ENCODE measurements around the gene SLC6A2.

The SLC6A2 gene

DNA sequence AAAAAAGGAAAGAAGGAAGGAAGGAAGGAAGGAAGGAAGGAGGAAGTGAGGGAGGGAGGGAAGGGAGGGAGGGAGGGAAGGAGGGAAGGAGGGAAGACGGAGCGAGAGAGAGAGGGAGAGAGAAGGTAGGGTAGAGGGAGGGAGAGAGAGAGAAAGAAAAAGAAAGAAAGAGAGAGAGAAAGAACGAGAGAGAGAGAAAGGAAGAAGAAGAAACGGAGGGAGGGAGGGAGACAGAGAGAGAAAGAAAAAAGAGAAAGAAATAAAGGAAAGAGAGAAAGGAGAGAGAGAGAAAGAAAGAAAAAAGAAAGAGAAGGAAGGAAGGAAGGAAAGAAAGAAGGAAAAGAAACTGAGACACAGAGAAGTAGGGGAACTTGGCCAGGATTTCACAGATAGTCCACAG is 8.4 kb upstream of the SLC6A2 start:
- DNase-seq (ENCODE audit: low read depth in 2 of 2): no peak

DNA sequence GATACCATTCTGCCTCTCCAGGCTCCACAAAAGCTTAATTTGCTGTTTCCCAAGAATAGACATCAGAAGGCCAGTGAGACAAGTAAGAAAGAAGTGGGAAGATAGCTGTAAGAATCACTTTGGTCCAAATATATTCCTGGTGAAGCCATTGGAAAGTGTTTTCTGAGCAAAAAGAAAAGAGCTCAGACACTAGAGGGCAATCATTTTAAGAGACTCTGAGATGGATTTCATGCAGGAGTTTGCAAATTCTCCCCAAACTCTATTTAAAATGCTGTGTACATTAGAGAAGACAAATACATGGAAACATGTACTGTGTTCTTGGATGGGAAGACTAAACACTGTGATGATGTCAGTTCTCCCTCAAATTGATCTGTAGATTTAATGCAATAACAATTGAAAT is 8.0 kb upstream of the SLC6A2 start:
- no peak for DNase-seq (ENCODE audit: low read depth in 2 of 2)

DNA sequence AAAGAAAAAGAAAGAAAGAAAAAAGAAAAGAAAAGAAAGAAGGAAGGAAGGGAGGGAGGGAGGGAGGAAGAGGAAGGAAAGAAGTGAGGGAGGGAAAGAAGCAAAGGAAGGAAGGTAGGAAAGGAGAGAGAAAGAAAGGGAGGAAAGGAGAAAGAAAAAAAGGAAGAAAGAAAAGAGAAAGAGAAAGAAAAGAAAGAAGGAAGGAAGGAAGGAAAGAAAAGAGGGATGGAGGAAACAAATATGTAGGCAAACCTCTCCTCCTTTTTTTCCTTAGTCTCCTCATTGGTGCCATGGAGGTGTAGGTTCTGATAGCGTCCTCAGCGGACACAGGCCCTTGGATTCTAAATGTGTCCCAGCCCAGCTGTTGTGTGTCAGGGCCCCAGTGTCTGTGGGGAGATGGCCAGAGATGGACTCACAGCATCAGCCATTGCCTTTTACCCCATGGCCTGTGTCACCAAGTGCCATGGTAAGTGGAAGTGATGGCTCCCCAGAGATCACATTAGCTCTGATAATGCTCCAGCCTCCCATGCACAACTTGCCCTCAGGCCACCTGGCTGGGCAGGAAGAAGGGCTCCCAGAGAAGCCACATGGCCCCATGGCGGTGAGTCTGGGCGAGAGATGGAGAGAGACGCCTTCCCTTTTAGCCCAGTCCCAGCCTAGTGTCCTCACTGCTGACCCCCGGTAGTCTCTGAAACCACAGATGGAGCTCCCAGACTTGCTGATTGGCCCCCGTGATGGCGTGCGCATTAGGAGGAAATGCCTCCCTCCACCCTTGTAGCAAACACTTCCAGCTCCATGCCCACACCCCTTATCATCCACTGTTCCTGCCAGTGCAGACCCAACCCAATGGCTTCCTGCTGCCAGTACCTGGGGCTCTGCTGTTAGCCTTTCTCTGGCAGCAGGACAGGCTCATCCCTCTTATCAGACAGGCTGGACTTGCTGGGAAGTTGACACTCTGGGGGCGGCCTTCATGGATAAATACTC is 3.7 kb upstream of the SLC6A2 start:
- no peak for DNase-seq (ENCODE audit: low read depth in 2 of 2)

DNA sequence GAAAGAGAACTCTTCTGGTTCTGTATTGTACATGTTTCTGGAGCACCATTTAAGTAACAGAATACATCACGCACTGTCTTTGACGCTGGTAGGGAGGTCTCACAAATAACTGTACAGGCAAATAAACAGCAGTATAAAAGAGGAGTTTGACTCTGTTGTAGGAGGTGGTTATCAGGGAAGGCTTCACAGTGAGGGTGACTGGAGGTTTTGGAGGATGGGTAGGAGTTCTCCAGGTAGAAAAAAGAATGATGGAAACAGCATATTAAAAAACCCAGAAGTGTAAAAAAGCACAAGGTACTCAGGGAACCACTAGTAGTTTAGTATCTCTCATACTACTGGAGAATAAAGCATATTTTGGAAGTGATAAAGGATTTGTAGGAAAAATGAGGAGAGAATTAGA is 2.7 kb upstream of the SLC6A2 start:
- DNase-seq (ENCODE audit: low read depth in 2 of 2): no peak

DNA sequence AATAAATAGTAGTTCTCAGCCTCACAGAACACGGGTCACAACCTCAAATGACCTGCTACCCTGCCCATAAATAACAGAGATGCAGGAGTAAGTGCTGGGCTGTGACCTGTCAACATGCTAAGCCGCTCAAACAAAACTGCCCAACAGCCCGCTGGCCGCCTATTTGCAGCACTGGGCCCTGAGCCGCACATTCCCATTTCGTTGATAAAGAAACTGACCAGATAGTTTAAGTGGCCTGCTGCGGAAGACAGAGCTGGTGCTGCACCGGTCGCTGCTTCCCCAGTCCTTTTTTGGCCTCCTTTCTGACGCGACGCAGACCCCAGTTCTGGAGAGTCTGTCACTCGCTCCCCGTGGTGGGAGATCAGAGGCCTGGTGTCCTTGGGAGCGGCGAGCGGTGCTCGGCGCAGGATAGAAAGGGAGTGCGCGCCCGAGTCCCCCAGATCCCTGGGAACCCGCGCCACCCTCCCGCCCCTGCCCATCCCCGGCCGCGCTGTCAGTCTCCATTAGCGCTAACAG is 349 bp upstream of the SLC6A2 start:
- no peak for DNase-seq (ENCODE audit: low read depth in 2 of 2)

DNA sequence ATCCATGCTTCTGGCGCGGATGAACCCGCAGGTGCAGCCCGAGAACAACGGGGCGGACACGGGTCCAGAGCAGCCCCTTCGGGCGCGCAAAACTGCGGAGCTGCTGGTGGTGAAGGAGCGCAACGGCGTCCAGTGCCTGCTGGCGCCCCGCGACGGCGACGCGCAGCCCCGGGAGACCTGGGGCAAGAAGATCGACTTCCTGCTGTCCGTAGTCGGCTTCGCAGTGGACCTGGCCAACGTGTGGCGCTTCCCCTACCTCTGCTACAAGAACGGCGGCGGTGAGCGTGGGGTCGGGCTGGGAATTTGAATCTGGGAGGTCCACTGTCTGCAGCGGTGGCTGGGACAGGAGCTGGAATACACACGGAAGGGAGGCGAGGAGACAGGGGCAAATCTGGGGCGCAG is 904 bp downstream of the SLC6A2 start:
- DNase-seq (ENCODE audit: low read depth in 2 of 2): no peak

DNA sequence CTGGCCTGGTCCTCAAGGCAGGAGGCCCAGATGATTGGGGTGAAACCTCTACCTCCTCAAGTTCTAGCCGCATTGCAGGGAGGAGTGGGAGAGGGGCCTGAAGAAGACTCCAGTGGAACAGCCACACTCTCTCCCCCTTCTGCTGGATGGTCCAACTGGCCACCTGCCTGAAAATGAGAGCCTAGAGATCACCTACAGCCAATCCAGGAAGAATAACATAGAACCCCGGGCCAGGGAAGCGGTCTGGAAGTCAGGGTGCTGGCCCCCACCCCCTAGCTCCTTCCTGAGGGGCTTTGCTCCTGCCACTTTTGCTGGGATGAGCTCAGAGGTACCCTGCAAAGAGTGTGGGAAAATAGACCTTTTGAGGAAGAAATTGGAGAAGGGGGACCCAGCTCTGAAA is 1.8 kb downstream of the SLC6A2 start:
- DNase-seq (ENCODE audit: low read depth in 2 of 2): no peak

DNA sequence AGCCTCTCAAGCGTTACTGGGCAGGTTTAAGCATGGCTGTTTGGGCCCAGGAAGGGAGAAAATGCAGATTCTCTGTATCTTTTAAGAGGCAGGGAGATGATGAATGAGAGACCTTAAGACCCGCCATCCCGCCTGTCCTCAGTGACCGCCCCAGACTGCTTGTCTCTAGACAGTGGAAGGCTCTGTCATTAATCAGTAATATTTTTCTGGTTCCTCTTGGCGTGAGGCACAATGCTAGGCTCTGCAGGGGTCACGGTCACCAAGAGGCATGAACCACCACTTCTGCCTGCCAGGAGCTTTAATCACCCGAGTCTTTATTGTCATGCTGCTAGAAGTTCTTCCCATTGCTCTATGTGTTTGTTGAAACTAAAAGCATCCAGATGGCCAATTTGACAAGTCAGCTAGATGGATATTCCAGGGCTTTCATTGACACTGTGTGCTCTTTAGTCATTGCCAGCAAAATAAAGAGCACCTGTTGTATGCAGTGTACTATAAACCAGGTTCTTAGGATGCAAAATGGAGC is 3.2 kb downstream of the SLC6A2 start:
- no peak for DNase-seq (ENCODE audit: low read depth in 2 of 2)

DNA sequence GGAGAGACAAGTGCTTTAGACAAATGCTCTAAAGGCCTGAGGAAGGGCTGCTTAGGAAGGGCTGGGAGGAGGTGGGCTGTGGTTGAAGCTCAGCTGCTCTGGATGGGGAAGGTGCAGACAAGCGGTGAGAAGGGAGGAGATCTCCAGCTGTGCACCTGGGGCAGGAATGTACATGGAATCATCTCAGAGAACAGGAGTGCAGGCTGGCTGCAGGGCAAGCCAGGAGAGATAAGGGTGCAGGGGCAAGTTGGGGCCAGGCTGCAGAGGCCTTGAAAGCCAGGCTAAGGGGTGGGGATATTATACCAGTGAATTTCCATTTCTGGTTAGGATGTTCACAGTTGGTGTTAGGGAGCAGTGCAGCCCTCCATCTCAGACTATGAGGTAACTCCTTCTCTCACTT is 4.2 kb downstream of the SLC6A2 start:
- DNase-seq (ENCODE audit: low read depth in 2 of 2): no peak

DNA sequence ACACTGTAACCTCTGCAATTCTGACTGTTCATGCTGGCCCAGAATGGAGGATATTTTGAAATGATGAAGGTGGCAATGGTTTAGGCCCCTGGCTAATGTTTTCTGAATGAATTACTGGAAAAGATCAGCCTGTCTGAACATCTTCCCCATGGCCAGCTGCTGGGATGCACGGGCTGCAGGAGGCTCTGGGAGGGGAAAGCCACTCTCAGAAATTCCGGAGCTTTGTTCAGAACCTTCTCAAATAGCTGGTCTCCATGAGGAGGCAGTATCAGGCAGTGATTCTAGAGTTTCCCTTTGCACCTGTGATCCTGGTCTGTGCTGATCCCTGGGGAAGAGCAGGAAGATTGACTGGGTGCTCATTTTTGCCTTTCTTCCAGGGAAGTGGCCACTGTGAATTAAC is 5.0 kb downstream of the SLC6A2 start:
- DNase-seq (ENCODE audit: low read depth in 2 of 2): no peak

DNA sequence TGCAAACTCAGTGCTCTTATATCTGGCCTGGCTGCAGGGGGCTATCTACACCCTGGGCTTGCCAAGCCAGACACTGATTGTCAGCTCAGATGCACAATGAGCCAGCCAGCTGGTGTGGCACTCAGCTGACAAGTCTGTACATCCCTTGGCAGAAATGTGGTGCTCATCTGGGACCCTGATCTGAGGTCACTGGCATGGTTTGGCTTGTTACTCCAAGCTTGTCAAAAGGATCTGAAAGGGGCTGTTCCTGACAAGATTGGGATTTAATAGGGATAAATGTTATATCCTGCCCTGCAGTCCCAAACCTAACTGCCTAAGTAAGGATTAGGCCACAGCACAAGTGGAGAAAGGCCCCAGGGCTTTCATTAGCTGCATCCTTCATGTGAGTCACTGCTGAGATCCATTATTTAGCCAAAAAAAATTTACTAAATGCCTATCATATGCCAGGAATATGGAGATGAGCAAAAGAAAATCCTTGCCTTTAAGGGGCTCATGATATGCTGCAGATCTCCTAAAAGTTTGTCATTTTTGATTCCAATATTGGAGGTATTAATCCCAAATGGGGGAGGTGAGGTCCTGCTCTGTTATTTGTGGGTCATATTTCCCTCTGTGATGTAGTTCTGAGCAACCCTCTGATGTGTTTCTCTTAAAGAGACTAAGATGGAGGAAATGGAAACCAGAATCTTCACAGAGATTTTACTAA is 6.3 kb downstream of the SLC6A2 start:
- no peak for DNase-seq (ENCODE audit: low read depth in 2 of 2)

DNA sequence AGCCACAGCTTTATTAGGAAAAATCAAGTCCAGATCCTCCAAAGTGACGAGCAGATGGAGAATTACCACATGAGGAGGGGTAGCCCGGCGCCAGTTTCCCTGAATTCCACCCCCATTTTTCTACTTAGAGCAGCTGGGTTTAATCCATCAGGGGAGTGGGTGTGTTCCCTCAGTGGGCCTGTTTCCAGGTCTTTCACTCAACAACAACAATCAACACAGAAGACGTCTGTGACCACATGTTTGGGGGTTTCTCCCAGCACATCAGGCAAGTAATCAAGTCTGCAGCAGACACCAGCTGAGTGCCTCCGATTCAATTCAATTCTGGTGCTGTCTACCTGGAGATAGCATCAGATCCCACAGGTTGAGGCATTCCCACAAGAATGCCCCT is 6.8 kb downstream of the SLC6A2 start:
- no peak for DNase-seq (ENCODE audit: low read depth in 2 of 2)

DNA sequence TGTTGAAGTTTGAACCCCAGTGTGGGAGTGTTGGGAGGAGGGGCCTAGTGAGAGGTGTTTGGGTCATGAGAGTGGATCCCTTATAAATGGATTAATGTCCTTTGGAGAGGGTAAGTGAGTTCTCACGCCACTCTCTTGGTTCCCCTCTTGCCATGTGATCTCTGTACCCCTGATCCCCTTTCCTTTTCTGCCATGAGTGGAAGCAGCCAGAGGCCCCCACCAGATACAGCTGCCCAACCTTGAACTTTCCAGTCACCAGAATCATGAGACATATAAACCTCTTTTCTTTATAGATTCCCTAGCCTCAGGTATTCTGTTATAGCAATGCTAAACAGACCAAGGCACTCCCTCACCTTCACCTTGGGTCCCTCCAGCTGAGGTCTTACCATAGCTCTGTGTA is 7.4 kb downstream of the SLC6A2 start:
- no peak for DNase-seq (ENCODE audit: low read depth in 2 of 2)

DNA sequence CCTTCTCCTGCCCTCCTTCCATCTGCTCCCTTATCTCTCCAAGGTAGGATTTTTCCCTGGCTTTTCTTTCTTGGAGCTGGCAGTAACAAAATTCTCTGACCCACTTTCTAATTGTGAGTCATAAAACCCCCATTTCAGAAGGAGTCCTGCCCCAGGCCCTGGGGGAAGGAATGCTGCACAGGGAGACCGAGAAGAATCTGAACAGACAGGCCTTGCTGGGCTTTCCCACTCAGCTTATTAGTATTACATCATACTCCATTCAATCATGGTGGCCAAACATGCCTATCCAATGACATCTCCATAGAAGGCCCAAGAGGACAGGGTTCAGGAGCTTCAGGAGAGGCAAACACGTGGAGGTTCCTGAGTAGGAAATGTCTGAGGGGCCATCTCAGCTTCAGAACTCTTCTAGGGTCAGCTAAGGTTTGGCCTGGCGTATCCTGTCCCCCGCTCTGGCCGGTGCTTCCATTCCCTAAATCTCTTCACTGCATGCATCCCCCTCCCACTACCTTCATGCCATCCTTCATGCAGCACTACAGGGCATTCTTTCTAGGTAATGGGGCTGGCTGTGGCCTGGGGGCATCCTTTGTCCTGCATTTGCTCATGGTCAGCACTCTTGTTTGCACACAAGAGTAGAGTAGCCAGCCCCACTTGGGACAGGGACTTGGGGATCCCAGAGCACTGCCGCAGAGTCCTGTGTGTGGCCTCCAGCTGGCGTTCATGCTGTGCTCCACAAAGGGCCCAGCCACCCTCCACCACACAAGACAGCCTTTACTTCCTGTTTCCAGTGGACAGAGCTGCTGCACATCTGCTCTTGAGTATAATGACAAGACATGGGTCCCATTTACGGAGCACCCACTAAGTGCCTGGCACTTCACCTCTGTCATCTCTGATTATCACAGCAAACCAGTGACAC is 8.2 kb downstream of the SLC6A2 start:
- DNase-seq (ENCODE audit: low read depth in 2 of 2): no peak

DNA sequence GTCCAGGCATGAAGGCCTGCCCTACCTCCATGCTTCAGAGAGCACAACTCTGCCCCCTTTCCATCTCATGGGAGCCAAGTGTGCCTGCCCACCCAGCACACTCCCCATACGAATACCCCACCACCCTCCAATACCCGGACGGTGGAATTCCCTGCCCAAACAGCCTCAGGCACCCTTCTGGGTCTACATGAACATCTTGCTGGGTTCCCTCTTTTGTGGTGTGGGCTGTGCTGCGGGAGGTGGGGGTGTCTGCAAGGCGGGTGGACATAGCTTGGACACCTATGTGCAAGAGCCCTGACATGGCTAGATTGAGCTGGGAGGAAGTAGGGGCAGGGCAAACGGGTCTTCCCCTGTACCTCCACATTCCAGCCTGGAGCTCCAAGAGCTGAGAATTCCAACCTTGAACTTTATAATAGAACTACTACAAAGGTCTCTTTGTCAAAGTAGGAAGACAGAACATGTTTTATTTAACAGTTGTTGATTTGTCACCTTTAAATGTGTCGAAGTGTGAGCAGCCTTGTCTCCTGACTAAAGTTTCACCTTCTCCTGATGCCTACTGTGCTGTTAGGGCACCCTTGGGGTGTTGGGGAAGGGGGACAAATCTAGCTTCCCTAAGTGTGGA is 9.1 kb downstream of the SLC6A2 start:
- DNase-seq (ENCODE audit: low read depth in 2 of 2): no peak

DNA sequence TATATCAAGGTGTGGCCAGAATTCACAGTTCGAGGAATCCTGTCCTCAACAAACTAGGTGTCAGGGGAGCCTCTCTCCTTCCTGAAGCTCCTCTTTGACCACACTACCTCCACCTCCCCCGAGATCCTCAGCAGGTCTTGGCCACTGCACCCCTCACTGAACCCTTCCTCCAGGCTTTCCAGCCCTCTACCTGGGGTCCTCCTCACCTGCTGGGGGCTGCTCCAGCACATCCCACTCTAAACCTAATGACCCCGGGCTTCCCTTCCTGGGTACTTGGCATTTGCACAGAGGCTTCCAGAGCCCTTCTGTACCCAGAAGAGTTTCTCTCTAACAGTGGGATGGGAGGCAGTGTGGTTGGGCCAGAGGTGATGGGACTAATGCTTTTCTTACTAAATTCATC is 9.7 kb downstream of the SLC6A2 start:
- no peak for DNase-seq (ENCODE audit: low read depth in 2 of 2)

DNA sequence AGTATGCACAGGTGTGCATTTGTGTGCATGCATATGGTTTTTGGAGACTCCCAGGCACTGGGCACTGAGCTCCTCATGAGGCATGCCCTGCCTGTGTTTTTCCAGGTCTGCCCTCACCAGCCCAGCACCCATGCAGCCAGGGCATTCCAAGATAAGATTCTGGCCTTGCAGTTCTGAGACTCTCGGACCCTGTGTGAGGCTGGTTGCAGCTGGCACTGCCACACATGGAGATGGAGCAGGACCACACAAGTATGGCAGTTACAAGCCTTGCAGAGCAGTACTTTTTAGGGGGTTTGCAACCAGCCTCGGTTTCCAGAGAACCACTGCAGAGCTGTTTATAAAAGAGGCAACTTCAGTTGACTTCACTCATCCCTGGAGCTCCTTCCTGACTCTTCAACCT is 10.2 kb downstream of the SLC6A2 start:
- no peak for DNase-seq (ENCODE audit: low read depth in 2 of 2)

DNA sequence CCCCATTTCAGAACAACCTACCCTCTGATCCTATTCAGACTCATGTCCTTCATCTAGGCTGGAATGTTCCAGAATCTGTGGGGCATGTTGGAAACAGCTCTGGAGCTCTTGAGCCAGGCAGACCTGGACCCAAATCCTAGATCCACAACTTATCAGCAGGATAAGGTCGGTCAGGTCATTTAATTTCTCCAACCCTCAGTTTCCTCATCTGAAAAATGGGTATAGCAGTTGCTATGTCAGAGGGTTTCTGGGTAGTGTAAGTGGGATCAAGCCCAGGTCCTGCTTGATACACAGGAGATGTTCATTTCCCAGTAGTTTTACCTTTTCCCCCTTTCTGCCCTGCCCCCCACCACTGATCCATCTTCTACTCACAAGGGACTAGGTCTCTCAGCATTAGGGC is 12.0 kb downstream of the SLC6A2 start:
- DNase-seq (ENCODE audit: low read depth in 2 of 2): no peak

DNA sequence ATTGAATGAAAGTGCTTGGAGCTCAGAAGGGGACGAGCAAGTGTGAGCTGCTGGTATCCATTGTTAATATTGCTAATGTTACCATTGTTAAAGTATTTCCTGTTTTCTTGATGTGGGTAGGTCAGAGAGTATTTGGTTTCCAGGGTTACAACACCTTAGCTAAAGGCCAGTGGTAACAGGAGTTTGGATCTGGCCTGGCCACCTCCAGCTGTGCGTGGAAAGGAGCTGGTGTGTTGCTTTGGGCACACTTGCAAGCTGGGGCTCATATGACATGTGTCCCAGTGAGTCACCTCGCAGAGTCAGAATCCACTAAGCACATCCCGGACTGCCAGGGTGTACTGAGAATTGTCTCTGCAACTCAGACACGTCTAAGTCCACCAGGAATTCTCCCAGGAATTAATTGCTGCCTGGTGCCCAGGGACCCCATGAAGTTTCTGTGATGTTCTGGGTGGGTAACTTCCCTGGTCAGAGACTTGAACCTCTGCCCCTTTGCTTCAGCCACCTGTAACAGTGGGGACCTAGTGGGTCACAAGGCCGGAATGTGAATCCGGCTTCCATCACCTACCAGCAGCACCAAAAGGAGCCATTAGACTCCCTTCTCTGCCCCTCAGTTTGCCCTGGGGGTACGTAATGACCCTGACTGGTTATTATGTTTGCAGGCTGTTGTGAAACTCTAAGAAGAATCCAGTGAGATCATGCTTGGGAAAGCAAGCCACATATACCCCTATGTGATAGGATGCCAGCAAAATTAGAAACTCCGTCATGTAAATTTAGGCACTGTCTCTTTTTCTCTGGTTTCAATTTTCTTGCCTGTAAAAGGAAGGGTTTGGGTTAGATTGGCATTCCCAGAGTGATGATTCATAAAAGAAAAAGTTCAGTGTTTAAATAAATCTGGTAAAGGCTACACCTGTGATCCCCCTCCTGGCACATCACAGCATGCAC is 12.8 kb downstream of the SLC6A2 start:
- DNase-seq (ENCODE audit: low read depth in 2 of 2): no peak

Data from stimulated activated CD4-positive, alpha-beta T cell treated with anti-CD3 and anti-CD28 coated beads, Interleukin-1b, Interleukin-23, amount 100 ng/mL, for 4 hours (primary cell).